Sigmoid colon (tissue), 7 donors: ENCODE data around the gene KCNK6. TPM values are rescaled to one million over a fixed set of nuclear protein-coding genes. Genes with fewer than 3 reads are reported as not detected.
A peak's percentile ranks its signal among the peaks of the same experiment; 100 is the strongest.

ENCODE experiments used
- DNase-seq: peaks from one replicate; pipeline ENCODE4 v3.0.0-alpha.2; 2019
- H3K27ac ChIP-seq, 4 donors: fragments of 200-600 bp; sonication (generic); one replicate each; pipeline ENCODE4 v1.5.1; 2016 to 2019; ENCODE audit warnings: mild to moderate bottlenecking in 1 of 4
- H3K27me3 ChIP-seq, 3 donors: fragments of 200-600 bp; sonication (generic); one replicate each; pipeline ENCODE4 v1.5.1; 2019; ENCODE audit warnings: mild to moderate bottlenecking in 1 of 3
- H3K36me3 ChIP-seq, 4 donors: fragments of 200-600 bp; sonication (generic); one replicate each; pipeline ENCODE4 v1.5.1; 2016 to 2019
- H3K4me1 ChIP-seq, 4 donors: fragments of 200-600 bp; sonication (generic); one replicate each; pipeline ENCODE4 v1.5.1; 2017 to 2019
- H3K4me3 ChIP-seq, 4 donors: fragments of 200-600 bp; sonication (generic); one replicate each; pipeline ENCODE4 v1.5.1; 2017 to 2019; ENCODE audit warnings: mild to moderate bottlenecking in 2 of 4, moderate library complexity in 1 of 4
- H3K9me3 ChIP-seq, 4 donors: fragments of 200-600 bp in 3 of 4; sonication (generic) in 3 of 4; one replicate each; pipeline versions ENCODE4 v1.5.1 to v1.6.1; 2013 to 2019
- EP300 ChIP-seq, 4 donors: sonication (generic); formaldehyde crosslinking; IDR thresholded peaks; one replicate each; pipeline ENCODE4 v1.6.1; 2017; ENCODE audit warnings: antibody characterized with exemption in 4 of 4
- POLR2A ChIP-seq, 2 donors: fragments of 450-650 bp; IDR thresholded peaks; one replicate each; pipeline ENCODE4 v1.6.1; 2016; ENCODE audit warnings: antibody characterized with exemption in 2 of 2, mild to moderate bottlenecking in 2 of 2, moderate library complexity in 2 of 2
- POLR2AphosphoS5 ChIP-seq, 4 donors: sonication (generic); formaldehyde crosslinking; IDR thresholded peaks; one replicate each; pipeline ENCODE4 v1.6.1; 2017; ENCODE audit warnings: antibody characterized with exemption in 4 of 4
- WGBS, 2 donors: extraction: QIAGEN DNeasy Blood & Tissue Kit; methylation state at CpG; one replicate each; pipeline ENCODE4 v1.1.7; 2013; 5-methylcytosine and 5-hydroxymethylcytosine counted together
- intact Hi-C: fragments of 100-400 bp; cut with DNase I; formaldehyde crosslinking; loops from one replicate; pipeline ENCODE4 v1.15.1; 2023
- polyA plus RNA-seq, 3 donors: library from polyadenylated mRNA; stranded (reverse); fragments of 200-250 nt; gene quantifications; one replicate each; pipeline ENCODE4 v1.2.3, GENCODE V29; 2013
- total RNA-seq, 4 donors: library from RNA; depleted of rRNA; stranded (reverse); fragments of >200 nt; gene quantifications; one replicate each; pipeline ENCODE4 v1.1.0, GENCODE V29; 2016
- TF ChIP-seq, protein P1 (sequence below), 4 experiments: fragments of 450-650 bp in 3 of 4; fragments of 200-600 bp in 1 of 4; IDR thresholded peaks; one replicate each; pipeline ENCODE4 v1.5.1; 2016 to 2019; ENCODE audit warnings: antibody characterized with exemption in 4 of 4, mild to moderate bottlenecking in 3 of 4, moderate library complexity in 2 of 4
- donor health status: healthy with polysubstance abuse.
- donor health status: Bipolar disorder and iron deficiency.
- donor health status: healthy.

Gene KCNK6
- total and polyA plus RNA-seq, 7 donors = 5.4 to 24.6 (median 12.1) TPM

DNA sequence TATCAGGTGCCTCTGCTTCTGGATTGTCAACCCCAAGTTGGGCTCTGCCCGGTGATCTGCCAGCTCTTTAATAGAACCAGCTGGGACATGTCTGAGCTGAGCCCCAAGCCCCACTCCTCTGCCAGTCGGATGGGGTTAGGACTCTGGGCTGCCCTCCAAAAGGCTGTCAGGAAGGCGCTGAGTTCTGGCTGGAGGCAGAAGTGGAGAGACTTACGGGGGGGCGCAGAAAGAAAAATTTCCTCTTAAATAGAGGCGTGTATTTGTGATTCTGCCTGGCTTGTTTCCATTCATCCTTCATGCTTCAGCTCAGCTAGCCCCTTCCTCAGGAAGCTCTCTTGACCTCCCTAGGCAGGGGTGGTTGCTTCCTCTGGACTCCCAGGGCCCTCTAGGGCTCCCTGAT lies 985 bp upstream of the KCNK6 start:
- intact Hi-C loops = no loop called here
- Histone ChIP-seq H3K4me1 (peaks cover 0 to 69% (median 62%) of the 10 kb centered on the region in 4 donors), H3K4me3 (peak overlapping the region in 3 of 4 donors; percentile 63 to 96 (median 64)), H3K9me3 (no peaks in the 10 kb centered on the region), H3K27ac (peak overlapping the region; percentile 38 to 98 (median 91)), H3K36me3 (no peaks in the 10 kb centered on the region), H3K27me3 (no peaks in the 10 kb centered on the region)
- peak; percentile 86 for DNase-seq
- TF ChIP-seq POLR2A (IDR thresholded peaks at IDR 0.05) (no peak), EP300 (IDR thresholded peaks at IDR 0.05) (no peak), POLR2AphosphoS5 (IDR thresholded peaks at IDR 0.05) (peak in 2 of 4 donors; percentile 44 to 54)
- TF ChIP-seq, protein P1, sequence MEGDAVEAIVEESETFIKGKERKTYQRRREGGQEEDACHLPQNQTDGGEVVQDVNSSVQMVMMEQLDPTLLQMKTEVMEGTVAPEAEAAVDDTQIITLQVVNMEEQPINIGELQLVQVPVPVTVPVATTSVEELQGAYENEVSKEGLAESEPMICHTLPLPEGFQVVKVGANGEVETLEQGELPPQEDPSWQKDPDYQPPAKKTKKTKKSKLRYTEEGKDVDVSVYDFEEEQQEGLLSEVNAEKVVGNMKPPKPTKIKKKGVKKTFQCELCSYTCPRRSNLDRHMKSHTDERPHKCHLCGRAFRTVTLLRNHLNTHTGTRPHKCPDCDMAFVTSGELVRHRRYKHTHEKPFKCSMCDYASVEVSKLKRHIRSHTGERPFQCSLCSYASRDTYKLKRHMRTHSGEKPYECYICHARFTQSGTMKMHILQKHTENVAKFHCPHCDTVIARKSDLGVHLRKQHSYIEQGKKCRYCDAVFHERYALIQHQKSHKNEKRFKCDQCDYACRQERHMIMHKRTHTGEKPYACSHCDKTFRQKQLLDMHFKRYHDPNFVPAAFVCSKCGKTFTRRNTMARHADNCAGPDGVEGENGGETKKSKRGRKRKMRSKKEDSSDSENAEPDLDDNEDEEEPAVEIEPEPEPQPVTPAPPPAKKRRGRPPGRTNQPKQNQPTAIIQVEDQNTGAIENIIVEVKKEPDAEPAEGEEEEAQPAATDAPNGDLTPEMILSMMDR (IDR thresholded peaks at IDR 0.05) = no peak
- WGBS, 2 donors = 53 to 67% methylated on average over 6 of the region's 6 CpGs

DNA sequence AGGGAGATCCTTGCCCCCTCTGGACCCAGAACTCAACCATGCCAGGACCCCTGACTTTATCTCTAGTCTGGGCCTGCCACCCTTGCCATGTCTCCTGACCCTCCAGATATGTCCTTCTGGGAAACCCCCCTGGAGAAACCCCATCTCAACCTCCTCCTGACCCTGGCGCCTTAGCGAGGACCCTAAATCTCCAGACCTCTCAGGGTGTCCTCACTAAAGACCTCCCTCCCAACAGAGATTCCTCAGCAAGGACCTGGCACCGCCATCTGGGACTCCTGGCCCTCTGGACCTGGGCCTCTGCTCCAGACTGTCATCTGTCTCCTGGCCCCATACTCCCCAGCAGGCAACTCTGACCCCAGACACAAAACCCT lies 1.3 kb downstream of the KCNK6 start:
- H3K4me1 ChIP-seq = peaks cover 0 to 62% (median 56%) of the 10 kb centered on the region in 4 donors
- peak overlapping the region; percentile 78 to 98 (median 91) for H3K27ac ChIP-seq
- intact Hi-C loops = loop anchor here (1.0 kb wide), 1 partner anchor 70 kb away; no protein-coding TSS in a partner anchor
- 93 to 97% methylated on average over 3 of the region's 3 CpGs for WGBS, 2 donors
- peak overlapping the region; percentile 55 to 96 (median 64) for H3K4me3 ChIP-seq
- H3K27me3 ChIP-seq = no peaks in the 10 kb centered on the region
- TF ChIP-seq, protein P1 (IDR thresholded peaks at IDR 0.05) = no peak
- TF ChIP-seq POLR2A (IDR thresholded peaks at IDR 0.05) = no peak
- TF ChIP-seq EP300 (IDR thresholded peaks at IDR 0.05) = no peak
- no peak for TF ChIP-seq POLR2AphosphoS5 (IDR thresholded peaks at IDR 0.05)
- no peak for DNase-seq
- no peaks in the 10 kb centered on the region for H3K9me3 ChIP-seq
- peaks cover 0 to 18% (median 4%) of the 10 kb centered on the region in 4 donors for H3K36me3 ChIP-seq

DNA sequence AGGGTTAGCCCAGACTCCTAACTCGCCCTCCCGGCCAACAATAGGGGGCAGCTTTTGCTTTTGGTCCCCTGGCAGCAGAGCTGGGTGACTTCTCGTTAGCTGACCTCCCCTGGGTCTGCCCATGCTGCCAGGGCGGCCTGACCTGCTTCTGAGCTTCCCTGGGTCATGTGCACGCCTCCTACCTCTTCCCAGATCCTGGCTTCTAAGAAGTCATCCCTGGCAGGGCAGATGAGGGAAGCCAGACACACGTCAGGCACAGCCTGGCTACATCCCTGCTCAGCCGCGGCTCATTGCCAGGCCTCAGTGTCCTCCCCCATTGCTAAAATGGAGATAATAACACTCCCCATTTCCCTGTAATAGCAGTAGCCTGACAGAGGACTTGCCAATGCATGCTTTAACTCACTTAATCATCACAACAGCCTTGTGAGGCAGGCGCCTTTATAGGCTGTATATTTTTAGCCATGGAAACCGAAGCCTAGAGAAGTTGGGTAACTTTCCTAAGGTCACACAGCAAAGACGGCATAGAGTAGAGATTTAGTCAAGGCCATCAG lies 2.1 kb downstream of the KCNK6 start:
- DNase-seq = peak; percentile 98
- 78 to 82% methylated on average over 11 of the region's 11 CpGs for WGBS, 2 donors

DNA sequence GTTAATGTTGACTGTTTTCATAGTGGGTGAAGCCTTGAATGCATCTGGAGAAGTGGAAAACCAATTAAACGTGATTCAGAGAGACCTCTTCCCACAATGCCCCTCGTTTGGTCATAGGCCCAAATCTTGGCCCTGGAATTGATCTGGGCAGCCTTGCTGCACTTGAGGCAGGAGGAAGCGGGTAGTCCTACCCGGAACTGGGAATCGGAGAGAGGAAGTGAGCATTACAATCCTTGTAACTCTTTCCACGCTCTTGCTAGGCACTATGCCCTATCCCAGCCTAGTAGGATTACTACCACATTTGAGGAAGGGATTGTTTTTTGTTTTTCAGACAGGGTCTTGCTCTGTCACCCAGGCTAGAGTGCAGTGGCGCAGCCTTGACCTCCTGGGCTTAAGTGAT lies 3.6 kb downstream of the KCNK6 start:
- DNase-seq = no peak
- H3K4me3 ChIP-seq = no peak overlapping the region
- peaks cover 0 to 52% (median 45%) of the 10 kb centered on the region in 4 donors for H3K4me1 ChIP-seq
- intact Hi-C loops = no loop called here
- peak overlapping the region in 3 of 4 donors; percentile 90 to 98 (median 92) for H3K27ac ChIP-seq
- peaks cover 17 to 41% (median 23%) of the 10 kb centered on the region in 4 donors for H3K36me3 ChIP-seq
- no peaks in the 10 kb centered on the region for H3K9me3 ChIP-seq
- no peaks in the 10 kb centered on the region for H3K27me3 ChIP-seq
- 74 to 79% methylated on average over 7 of the region's 7 CpGs for WGBS, 2 donors
- no peak for TF ChIP-seq POLR2AphosphoS5 (IDR thresholded peaks at IDR 0.05)
- no peak for TF ChIP-seq EP300 (IDR thresholded peaks at IDR 0.05)
- TF ChIP-seq POLR2A (IDR thresholded peaks at IDR 0.05) = no peak
- TF ChIP-seq, protein P1 (IDR thresholded peaks at IDR 0.05) = no peak

More for the DNA sequence above, 2.1 kb downstream of the KCNK6 start:
- Histone ChIP-seq H3K27me3 (no peaks in the 10 kb centered on the region), H3K9me3 (no peaks in the 10 kb centered on the region), H3K4me1 (peaks cover 0 to 54% (median 50%) of the 10 kb centered on the region in 4 donors), H3K27ac (peak overlapping the region; percentile 78 to 98 (median 91)), H3K4me3 (peak overlapping the region in 3 of 4 donors; percentile 63 to 96 (median 64)), H3K36me3 (peaks cover 6 to 26% (median 10%) of the 10 kb centered on the region in 4 donors)
- intact Hi-C loops = loop anchor here (1.0 kb wide), 1 partner anchor 70 kb away; no protein-coding TSS in a partner anchor
- TF ChIP-seq, protein P1 (IDR thresholded peaks at IDR 0.05) = no peak
- TF ChIP-seq POLR2A (IDR thresholded peaks at IDR 0.05) = peak; percentile 71 to 74
- peak; percentile 95 to 98 (median 96) for TF ChIP-seq POLR2AphosphoS5 (IDR thresholded peaks at IDR 0.05)
- peak; percentile 75 to 84 (median 81) for TF ChIP-seq EP300 (IDR thresholded peaks at IDR 0.05)
